ENCODE results near the gene MAPK8IP1.

The MAPK8IP1 gene

GRCh38 chr11:45899448-45900174 is 14.2 kb downstream of the MAPK8IP1 start:
- peak overlapping the region; percentile 56; the same call in 1 of the 2 replicates for H3K27ac ChIP-seq (ENCODE audit: extremely low read depth, low read depth, low read length)
- peaks cover 4% of the 10 kb centered on the region; the same call in 1 of the 2 replicates for H3K4me1 ChIP-seq (ENCODE audit: control insufficient read depth, insufficient read depth, low read length)
- POLR2A ChIA-PET: interaction anchor here (0.7 to 1.8 kb wide), 2 partner anchors 9 to 18 kb away, joined by 3 to 9 read pairs; partner anchors contain the start of gene PEX16
- H3K4me3 ChIP-seq (ENCODE audit: low read depth, low read length): peak overlapping the region; percentile 60
- no peaks in the 10 kb centered on the region for H3K9me3 ChIP-seq (ENCODE audit: control insufficient read depth, insufficient read depth, low read depth, low read length)
- peaks cover 0 to 24% of the 10 kb centered on the region in 2 experiments; a peak in 1 of 3 replicates for H3K36me3 ChIP-seq (ENCODE audit: control insufficient read depth in 2 of 2, insufficient read depth in 1 of 2, low read length in 2 of 2)
- CTCF ChIA-PET: interaction anchor here (0.6 to 2.3 kb wide), 3 partner anchors 27 to 410 kb away, joined by 3 to 19 read pairs (median 4); no protein-coding TSS in a partner anchor
- TF ChIP-seq ZNF10 (tag by site-specific recombination; IDR thresholded peaks at IDR 0.05) (peak; percentile 93), KLF1 (tag by site-specific recombination; IDR thresholded peaks at IDR 0.05) (peak; percentile 83), ZNF600 (tag by site-specific recombination; IDR thresholded peaks at IDR 0.05) (peak; percentile 36; the same call in 1 of the 2 replicates), ZNF544 (tag by site-specific recombination; IDR thresholded peaks at IDR 0.05) (no peak), INSM2 (tag by site-specific recombination; IDR thresholded peaks at IDR 0.05) (0 out of 2 replicates have a peak, but pooled peaks have one; percentile 40), KLF17 (tag by site-specific recombination; IDR thresholded peaks at IDR 0.05) (0 out of 2 replicates have a peak, but pooled peaks have one; percentile 36), ZNF660 (tag by site-specific recombination; IDR thresholded peaks at IDR 0.05) (peak; percentile 94), SP3 (tag by site-specific recombination; IDR thresholded peaks at IDR 0.05) (peak; percentile 72), BCL11B (tag by site-specific recombination; IDR thresholded peaks at IDR 0.05; ENCODE audit: low read depth) (no peak), ZNF37A (tag by site-specific recombination; IDR thresholded peaks at IDR 0.05) (0 out of 2 replicates have a peak, but pooled peaks have one; percentile 6), ZBTB8A (tag by site-specific recombination; IDR thresholded peaks at IDR 0.05) (peak; percentile 31; the same call in 1 of the 2 replicates), ZBTB20 (tag by site-specific recombination; IDR thresholded peaks at IDR 0.05) (peak; percentile 87), GLIS1 (tag by site-specific recombination; IDR thresholded peaks at IDR 0.05) (peak; percentile 30; the same call in 1 of the 2 replicates), ZNF677 (tag by site-specific recombination; IDR thresholded peaks at IDR 0.05) (no peak), ZNF335 (tag by site-specific recombination; conservative IDR thresholded peaks at IDR 0.05) (peak; percentile 95), ZFP3 (tag by site-specific recombination; IDR thresholded peaks at IDR 0.05; ENCODE audit: low read depth) (no peak)
- TF ChIP-seq, protein P1, sequence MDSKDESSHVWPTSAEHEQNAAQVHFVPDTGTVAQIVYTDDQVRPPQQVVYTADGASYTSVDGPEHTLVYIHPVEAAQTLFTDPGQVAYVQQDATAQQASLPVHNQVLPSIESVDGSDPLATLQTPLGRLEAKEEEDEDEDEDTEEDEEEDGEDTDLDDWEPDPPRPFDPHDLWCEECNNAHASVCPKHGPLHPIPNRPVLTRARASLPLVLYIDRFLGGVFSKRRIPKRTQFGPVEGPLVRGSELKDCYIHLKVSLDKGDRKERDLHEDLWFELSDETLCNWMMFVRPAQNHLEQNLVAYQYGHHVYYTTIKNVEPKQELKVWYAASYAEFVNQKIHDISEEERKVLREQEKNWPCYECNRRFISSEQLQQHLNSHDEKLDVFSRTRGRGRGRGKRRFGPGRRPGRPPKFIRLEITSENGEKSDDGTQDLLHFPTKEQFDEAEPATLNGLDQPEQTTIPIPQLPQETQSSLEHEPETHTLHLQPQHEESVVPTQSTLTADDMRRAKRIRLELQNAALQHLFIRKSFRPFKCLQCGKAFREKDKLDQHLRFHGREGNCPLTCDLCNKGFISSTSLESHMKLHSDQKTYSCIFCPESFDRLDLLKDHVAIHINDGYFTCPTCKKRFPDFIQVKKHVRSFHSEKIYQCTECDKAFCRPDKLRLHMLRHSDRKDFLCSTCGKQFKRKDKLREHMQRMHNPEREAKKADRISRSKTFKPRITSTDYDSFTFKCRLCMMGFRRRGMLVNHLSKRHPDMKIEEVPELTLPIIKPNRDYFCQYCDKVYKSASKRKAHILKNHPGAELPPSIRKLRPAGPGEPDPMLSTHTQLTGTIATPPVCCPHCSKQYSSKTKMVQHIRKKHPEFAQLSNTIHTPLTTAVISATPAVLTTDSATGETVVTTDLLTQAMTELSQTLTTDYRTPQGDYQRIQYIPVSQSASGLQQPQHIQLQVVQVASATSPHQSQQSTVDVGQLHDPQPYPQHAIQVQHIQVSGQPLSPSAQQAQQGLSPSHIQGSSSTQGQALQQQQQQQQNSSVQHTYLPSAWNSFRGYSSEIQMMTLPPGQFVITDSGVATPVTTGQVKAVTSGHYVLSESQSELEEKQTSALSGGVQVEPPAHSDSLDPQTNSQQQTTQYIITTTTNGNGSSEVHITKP (tag by site-specific recombination; IDR thresholded peaks at IDR 0.05): peak; percentile 98
- TF ChIP-seq, protein P2, sequence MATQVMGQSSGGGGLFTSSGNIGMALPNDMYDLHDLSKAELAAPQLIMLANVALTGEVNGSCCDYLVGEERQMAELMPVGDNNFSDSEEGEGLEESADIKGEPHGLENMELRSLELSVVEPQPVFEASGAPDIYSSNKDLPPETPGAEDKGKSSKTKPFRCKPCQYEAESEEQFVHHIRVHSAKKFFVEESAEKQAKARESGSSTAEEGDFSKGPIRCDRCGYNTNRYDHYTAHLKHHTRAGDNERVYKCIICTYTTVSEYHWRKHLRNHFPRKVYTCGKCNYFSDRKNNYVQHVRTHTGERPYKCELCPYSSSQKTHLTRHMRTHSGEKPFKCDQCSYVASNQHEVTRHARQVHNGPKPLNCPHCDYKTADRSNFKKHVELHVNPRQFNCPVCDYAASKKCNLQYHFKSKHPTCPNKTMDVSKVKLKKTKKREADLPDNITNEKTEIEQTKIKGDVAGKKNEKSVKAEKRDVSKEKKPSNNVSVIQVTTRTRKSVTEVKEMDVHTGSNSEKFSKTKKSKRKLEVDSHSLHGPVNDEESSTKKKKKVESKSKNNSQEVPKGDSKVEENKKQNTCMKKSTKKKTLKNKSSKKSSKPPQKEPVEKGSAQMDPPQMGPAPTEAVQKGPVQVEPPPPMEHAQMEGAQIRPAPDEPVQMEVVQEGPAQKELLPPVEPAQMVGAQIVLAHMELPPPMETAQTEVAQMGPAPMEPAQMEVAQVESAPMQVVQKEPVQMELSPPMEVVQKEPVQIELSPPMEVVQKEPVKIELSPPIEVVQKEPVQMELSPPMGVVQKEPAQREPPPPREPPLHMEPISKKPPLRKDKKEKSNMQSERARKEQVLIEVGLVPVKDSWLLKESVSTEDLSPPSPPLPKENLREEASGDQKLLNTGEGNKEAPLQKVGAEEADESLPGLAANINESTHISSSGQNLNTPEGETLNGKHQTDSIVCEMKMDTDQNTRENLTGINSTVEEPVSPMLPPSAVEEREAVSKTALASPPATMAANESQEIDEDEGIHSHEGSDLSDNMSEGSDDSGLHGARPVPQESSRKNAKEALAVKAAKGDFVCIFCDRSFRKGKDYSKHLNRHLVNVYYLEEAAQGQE (tag by site-specific recombination; IDR thresholded peaks at IDR 0.05): peak; percentile 98
- TF ChIP-seq, protein P3, sequence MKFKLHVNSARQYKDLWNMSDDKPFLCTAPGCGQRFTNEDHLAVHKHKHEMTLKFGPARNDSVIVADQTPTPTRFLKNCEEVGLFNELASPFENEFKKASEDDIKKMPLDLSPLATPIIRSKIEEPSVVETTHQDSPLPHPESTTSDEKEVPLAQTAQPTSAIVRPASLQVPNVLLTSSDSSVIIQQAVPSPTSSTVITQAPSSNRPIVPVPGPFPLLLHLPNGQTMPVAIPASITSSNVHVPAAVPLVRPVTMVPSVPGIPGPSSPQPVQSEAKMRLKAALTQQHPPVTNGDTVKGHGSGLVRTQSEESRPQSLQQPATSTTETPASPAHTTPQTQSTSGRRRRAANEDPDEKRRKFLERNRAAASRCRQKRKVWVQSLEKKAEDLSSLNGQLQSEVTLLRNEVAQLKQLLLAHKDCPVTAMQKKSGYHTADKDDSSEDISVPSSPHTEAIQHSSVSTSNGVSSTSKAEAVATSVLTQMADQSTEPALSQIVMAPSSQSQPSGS (tag by site-specific recombination; IDR thresholded peaks at IDR 0.05; ENCODE audit: low read depth): peak; percentile 90
- TF ChIP-seq, protein P4, sequence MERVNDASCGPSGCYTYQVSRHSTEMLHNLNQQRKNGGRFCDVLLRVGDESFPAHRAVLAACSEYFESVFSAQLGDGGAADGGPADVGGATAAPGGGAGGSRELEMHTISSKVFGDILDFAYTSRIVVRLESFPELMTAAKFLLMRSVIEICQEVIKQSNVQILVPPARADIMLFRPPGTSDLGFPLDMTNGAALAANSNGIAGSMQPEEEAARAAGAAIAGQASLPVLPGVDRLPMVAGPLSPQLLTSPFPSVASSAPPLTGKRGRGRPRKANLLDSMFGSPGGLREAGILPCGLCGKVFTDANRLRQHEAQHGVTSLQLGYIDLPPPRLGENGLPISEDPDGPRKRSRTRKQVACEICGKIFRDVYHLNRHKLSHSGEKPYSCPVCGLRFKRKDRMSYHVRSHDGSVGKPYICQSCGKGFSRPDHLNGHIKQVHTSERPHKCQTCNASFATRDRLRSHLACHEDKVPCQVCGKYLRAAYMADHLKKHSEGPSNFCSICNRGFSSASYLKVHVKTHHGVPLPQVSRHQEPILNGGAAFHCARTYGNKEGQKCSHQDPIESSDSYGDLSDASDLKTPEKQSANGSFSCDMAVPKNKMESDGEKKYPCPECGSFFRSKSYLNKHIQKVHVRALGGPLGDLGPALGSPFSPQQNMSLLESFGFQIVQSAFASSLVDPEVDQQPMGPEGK (tag by site-specific recombination; IDR thresholded peaks at IDR 0.05): peak; percentile 88

Measured in HEK293 (cell line).